ENCODE results near the gene WSB2. TPM values are rescaled to one million over a fixed set of nuclear protein-coding genes. Genes with fewer than 3 reads are reported as not detected.

WSB2 gene
- total and polyA plus RNA-seq, 9 of the 15 experiments (the other 6 are each of a cell fraction or from before 2014, with no cell fraction given): 31.4 to 77.6 (median 52.6) TPM

- no peak for TF ChIP-seq ID3 (CRISPR knock-in tag; IDR thresholded peaks at IDR 0.05)
- no peak for TF ChIP-seq ID3 (tag; IDR thresholded peaks at IDR 0.05)
- no peak for TF ChIP-seq RFX1 (IDR thresholded peaks at IDR 0.05)
- peak; percentile 4; the same call in 1 of the 2 replicates for TF ChIP-seq ZNF316 (IDR thresholded peaks at IDR 0.05)
Measured at GRCh38 chr12:118070650-118071049, 9.7 kb upstream of the WSB2 start (continued).

- TF ChIP-seq NFIX (CRISPR knock-in tag; IDR thresholded peaks at IDR 0.05; ENCODE audit: low read depth): no peak
- peak; percentile 39; the same call in 1 of the 2 replicates for TF ChIP-seq HES1 (IDR thresholded peaks at IDR 0.05; ENCODE audit: low read depth)
- TF ChIP-seq ATF3 (IDR thresholded peaks at IDR 0.05): peak; percentile 29
- no peak for TF ChIP-seq ATF3 (CRISPR knock-in tag; conservative IDR thresholded peaks at IDR 0.05)
- TF ChIP-seq ADNP (tag; IDR thresholded peaks at IDR 0.05): no peak
- no peak for TF ChIP-seq ZNF174 (CRISPR knock-in tag; IDR thresholded peaks at IDR 0.05)
- ChIA-PET POLR2A (interaction anchor here (3.0 kb wide), 1 partner anchor 11 kb away, joined by 14 read pairs; no protein-coding TSS in a partner anchor), CTCF (ENCODE audit: low intra/inter-chr PET ratio) (no interaction called here)
- no peak overlapping the region for H3K4me3 ChIP-seq
- peaks cover 6 to 27% of the 10 kb centered on the region in 2 experiments for H3K27me3 ChIP-seq (ENCODE audit: control insufficient read depth in 2 of 2, insufficient read depth in 2 of 2, low read length in 2 of 2)
- no peaks in the 10 kb centered on the region for H3K79me2 ChIP-seq (ENCODE audit: control insufficient read depth, insufficient read depth, low read length)
- in situ Hi-C loops (cut with MboI): no loop called here
- H3K9ac ChIP-seq (ENCODE audit: insufficient read depth in 1 of 2, low read depth in 2 of 2, low read length in 2 of 2): no peak overlapping the region
- peaks cover 0 to 20% of the 10 kb centered on the region in 2 experiments; a peak in 4 of 5 replicates for H3K4me1 ChIP-seq (replicated peaks in 1 of 2; ENCODE audit: control insufficient read depth in 2 of 2, insufficient read depth in 2 of 2, low read length in 2 of 2)
- no peak for FAIRE-seq
- intact Hi-C loops (cut with micrococcal nuclease): no loop called here
- BruUV-seq (replicated peaks): no TSS peak
- H3K9me1 ChIP-seq (ENCODE audit: control insufficient read depth, insufficient read depth, low read length): no peaks in the 10 kb centered on the region
- H3K36me3 ChIP-seq (ENCODE audit: control insufficient read depth, insufficient read depth, low read length): no peaks in the 10 kb centered on the region
- H3K27ac ChIP-seq (ENCODE audit: extremely low read depth, low read depth, low read length): no peak overlapping the region
- H3K4me2 ChIP-seq (ENCODE audit: insufficient read depth, low read length): no peak overlapping the region
- H4K20me1 ChIP-seq (replicated peaks; ENCODE audit: control insufficient read depth, insufficient read depth, low read length): no peaks in the 10 kb centered on the region; the same call in 1 of the 2 replicates
- no peak overlapping the region for H2AFZ ChIP-seq (ENCODE audit: low read depth, low read length)
- no peak for ATAC-seq
- WGBS (ENCODE audit: insufficient coverage, low coverage, missing lambda C conversion rate): 0% methylated on average over 2 of the region's 2 CpGs
- DNase-seq (ENCODE audit: extremely low read depth in 1 of 4, low spot score in 3 of 4): no peak
- H3K9me3 ChIP-seq (replicated peaks; ENCODE audit: control insufficient read depth, insufficient read depth, low read depth, low read length): no peaks in the 10 kb centered on the region
Measured at GRCh38 chr12:118068445-118068844, 7.5 kb upstream of the WSB2 start.

All from K562 (cell line).